Vagina (tissue), 2 donors: ENCODE data around the gene HINT1. TPM values are rescaled to one million over a fixed set of nuclear protein-coding genes. Genes with fewer than 3 reads are reported as not detected.

Experiments used
- DNase-seq, 2 donors: peaks; one replicate each; pipeline ENCODE4 v3.0.0-alpha.2; 2017; ENCODE audit errors: extremely low spot score in 2 of 2
- H3K27ac ChIP-seq: fragments of 200-600 bp; sonication (generic); one replicate; pipeline ENCODE4 v1.5.1; 2019
- H3K27me3 ChIP-seq: fragments of 200-600 bp; sonication (generic); one replicate; pipeline ENCODE4 v1.5.1; 2019
- H3K36me3 ChIP-seq, 2 donors: fragments of 200-600 bp; sonication (generic); one replicate each; pipeline ENCODE4 v1.5.1; 2017 to 2019
- H3K4me1 ChIP-seq: fragments of 200-600 bp; sonication (generic); one replicate; pipeline ENCODE4 v1.5.1; 2019
- H3K4me3 ChIP-seq, 2 donors: fragments of 200-600 bp; sonication (generic); 1 replicate in 1 of 2; 2 replicates in 1 of 2; pipeline ENCODE4 v1.5.1; 2016 to 2019
- H3K9me3 ChIP-seq: fragments of 200-600 bp; sonication (generic); one replicate; pipeline ENCODE4 v1.5.1; 2019
- CTCF ChIP-seq, 3 experiments: fragments of 450-650 bp in 2 of 3; fragments of 200-600 bp in 1 of 3; sonication (generic) in 1 of 3; IDR thresholded peaks; one replicate each; pipeline ENCODE4 v1.5.1; 2017 to 2019; ENCODE audit warnings: antibody characterized with exemption in 3 of 3, mild to moderate bottlenecking in 2 of 3, moderate library complexity in 2 of 3
- POLR2A ChIP-seq, 2 donors: fragments of 450-650 bp; IDR thresholded peaks; one replicate each; pipeline ENCODE4 v1.6.1; 2017; ENCODE audit warnings: antibody characterized with exemption in 2 of 2, mild to moderate bottlenecking in 2 of 2, moderate library complexity in 2 of 2
- POLR2AphosphoS5 ChIP-seq, 2 donors: sonication (generic); formaldehyde crosslinking; IDR thresholded peaks; one replicate each; pipeline ENCODE4 v1.9.0; 2017; ENCODE audit warnings: antibody characterized with exemption in 2 of 2, mild to moderate bottlenecking in 2 of 2, low read depth in 1 of 2; ENCODE audit not compliant: insufficient read depth in 1 of 2
- intact Hi-C: fragments of 100-400 bp; cut with DNase I; formaldehyde crosslinking; loops from one replicate; pipeline ENCODE4 v1.15.1; 2023
- total RNA-seq: library from RNA; depleted of rRNA; stranded (reverse); fragments of >200 nt; gene quantifications from one replicate; pipeline ENCODE4 v1.2.3, GENCODE V29; 2016

The HINT1 gene
- total RNA-seq, 1 donor from 2014 or later, result 161 TPM

- Histone ChIP-seq H3K27me3 (no peaks in the 10 kb centered on the region), H3K4me3 (no peak overlapping the region), H3K4me1 (no peaks in the 10 kb centered on the region), H3K27ac (no peak overlapping the region), H3K9me3 (no peaks in the 10 kb centered on the region), H3K36me3 (no peaks in the 10 kb centered on the region)
- intact Hi-C loops, result no loop called here
- DNase-seq, result no peak
- no peak for TF ChIP-seq POLR2AphosphoS5 (IDR thresholded peaks at IDR 0.05; ENCODE audit: insufficient read depth in 1 of 2, low read depth in 1 of 2)
Observed at GRCh38 chr5:131193106-131193505, 28.1 kb upstream of the HINT1 start.

GRCh38 chr5:131186561-131187256 is 21.7 kb upstream of the HINT1 start:
- Histone ChIP-seq H3K27me3 (no peaks in the 10 kb centered on the region), H3K4me1 (no peaks in the 10 kb centered on the region), H3K27ac (no peak overlapping the region), H3K36me3 (no peaks in the 10 kb centered on the region), H3K4me3 (no peak overlapping the region), H3K9me3 (no peaks in the 10 kb centered on the region)
- DNase-seq, result no peak
- TF ChIP-seq POLR2AphosphoS5 (IDR thresholded peaks at IDR 0.05; ENCODE audit: insufficient read depth in 1 of 2, low read depth in 1 of 2), result no peak
- TF ChIP-seq CTCF (IDR thresholded peaks at IDR 0.05), result no peak
- no peak for TF ChIP-seq POLR2A (IDR thresholded peaks at IDR 0.05)
- intact Hi-C loops, result no loop called here

- DNase-seq, result no peak
- TF ChIP-seq CTCF (IDR thresholded peaks at IDR 0.05) (no peak), POLR2A (IDR thresholded peaks at IDR 0.05) (no peak), POLR2AphosphoS5 (IDR thresholded peaks at IDR 0.05; ENCODE audit: insufficient read depth in 1 of 2, low read depth in 1 of 2) (no peak)
- Histone ChIP-seq H3K4me1 (no peaks in the 10 kb centered on the region), H3K27ac (no peak overlapping the region), H3K9me3 (no peaks in the 10 kb centered on the region), H3K36me3 (no peaks in the 10 kb centered on the region), H3K4me3 (no peak overlapping the region), H3K27me3 (no peaks in the 10 kb centered on the region)
- intact Hi-C loops, result no loop called here
Observed at GRCh38 chr5:131185523-131186104, 20.6 kb upstream of the HINT1 start.

GRCh38 chr5:131182839-131183238 is 17.8 kb upstream of the HINT1 start:
- H3K9me3 ChIP-seq, result no peaks in the 10 kb centered on the region
- TF ChIP-seq POLR2A (IDR thresholded peaks at IDR 0.05) (no peak), POLR2AphosphoS5 (IDR thresholded peaks at IDR 0.05; ENCODE audit: insufficient read depth in 1 of 2, low read depth in 1 of 2) (no peak), CTCF (IDR thresholded peaks at IDR 0.05) (no peak)
- no peaks in the 10 kb centered on the region for H3K27me3 ChIP-seq
- H3K4me3 ChIP-seq, result no peak overlapping the region
- H3K4me1 ChIP-seq, result no peaks in the 10 kb centered on the region
- H3K27ac ChIP-seq, result no peak overlapping the region
- DNase-seq, result no peak
- no peaks in the 10 kb centered on the region for H3K36me3 ChIP-seq
- intact Hi-C loops, result no loop called here

GRCh38 chr5:131180407-131180806 is 15.4 kb upstream of the HINT1 start:
- Histone ChIP-seq H3K36me3 (no peaks in the 10 kb centered on the region), H3K27me3 (no peaks in the 10 kb centered on the region), H3K4me1 (no peaks in the 10 kb centered on the region), H3K4me3 (no peak overlapping the region), H3K27ac (no peak overlapping the region), H3K9me3 (no peaks in the 10 kb centered on the region)
- no peak for DNase-seq
- no peak for TF ChIP-seq CTCF (IDR thresholded peaks at IDR 0.05)
- intact Hi-C loops, result no loop called here
